ENCODE measurements around the gene MINDY1.

The MINDY1 gene

GRCh38 chr1:151011154-151011850 lies 4.6 kb upstream of the MINDY1 start:
- DNase-seq = no peak

- no peak for DNase-seq
Measured at GRCh38 chr1:151010346-151010726, 3.6 kb upstream of the MINDY1 start.

DNA sequence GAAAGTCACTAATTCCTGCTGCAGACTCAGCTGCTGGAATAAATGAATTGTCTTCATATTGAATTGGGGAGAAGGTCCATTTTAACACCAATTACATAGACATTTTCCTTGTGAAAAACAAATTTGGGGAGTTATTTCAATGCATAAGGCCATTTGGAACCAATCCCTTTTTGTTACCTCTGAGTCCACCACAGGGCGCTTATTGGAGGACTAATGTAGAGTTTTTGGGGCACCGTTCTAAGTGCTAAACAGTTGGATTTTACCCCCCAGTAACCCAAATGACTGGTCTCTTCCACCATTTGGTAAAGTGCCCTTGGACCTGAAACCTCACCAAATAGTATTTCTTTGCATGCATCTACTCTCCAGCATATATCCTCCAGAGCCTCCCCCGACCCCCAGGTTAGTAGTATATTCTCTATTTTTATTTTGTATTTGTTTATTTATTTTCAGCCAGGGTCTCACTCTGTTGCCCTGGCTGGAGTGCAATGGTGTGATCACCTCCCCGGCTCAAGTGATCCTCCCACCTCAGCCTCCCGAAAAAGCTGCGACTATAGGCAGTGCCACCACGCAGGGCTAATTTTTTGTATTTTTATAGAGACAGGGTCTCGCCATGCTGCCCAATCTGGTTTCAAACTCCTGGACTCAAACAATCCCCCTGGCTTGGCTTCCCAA lies 3.1 kb upstream of the MINDY1 start:
- no peak for DNase-seq

DNA sequence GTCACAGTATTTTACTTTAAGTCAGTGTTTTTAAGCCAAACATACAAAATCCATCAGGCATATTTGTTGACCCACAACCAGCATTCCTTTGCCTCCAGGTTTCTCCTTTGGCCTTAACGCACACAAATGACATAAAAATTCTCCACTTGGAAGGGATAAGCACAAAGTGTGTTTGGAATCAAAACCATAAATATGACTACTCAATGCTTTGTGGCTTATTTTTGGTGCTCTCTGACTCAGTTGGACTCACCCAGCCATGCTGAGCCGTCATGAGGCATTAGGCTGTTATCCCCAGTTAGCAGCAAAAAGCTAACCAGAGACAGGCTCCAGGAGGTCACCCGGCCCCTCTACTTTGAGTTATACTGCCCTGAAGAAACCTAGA lies 2.5 kb upstream of the MINDY1 start:
- no peak for DNase-seq

DNA sequence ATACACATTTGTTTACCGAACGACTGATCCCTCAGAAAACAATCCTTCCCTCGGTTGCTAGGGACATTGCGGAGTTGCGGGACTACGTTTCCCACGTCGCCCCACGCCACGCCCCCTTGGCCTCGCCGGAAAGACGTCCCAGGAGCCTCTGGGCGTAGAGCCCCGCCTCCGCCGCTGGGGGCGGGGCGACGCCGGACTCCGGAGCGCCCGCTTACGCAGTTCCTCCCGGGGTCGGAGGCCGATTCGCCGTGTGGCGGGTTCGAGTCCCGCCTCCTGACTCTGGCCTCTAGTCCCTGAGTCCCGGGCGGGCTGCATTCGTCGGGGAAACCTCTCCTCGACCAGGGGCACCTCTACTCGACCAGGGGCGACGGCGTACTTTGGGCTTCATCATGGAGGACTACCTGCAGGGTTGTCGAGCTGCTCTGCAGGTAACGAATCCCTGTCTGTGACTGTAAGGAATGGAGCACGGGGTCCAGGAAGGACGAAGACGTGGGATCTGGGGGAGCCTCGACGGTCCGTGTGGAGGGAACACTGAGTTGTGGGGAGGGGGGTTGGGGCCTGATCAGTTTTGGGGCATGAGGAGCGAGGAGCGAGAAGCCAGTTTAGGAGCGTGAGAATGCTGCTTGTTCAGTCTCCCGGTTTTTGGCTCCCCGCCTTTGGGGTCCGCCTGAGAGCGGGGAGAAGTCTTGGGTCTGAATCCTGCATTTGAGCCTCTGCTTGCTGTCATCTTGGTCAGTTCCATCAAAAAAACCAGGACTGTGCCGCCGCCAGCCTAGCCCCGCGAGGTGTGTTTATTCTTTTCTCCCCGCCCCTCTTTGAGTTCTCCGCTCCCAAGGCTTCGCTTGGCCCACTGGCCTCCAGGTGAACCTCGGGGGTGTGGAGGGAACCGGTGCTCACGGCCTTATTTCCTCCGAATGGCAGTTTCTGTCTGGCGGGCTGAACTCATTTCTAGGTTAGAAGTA lies 1.8 kb upstream of the MINDY1 start, which contains the start of gene PRUNE1:
Gene PRUNE1, plus strand, starts transcription at position 206 of the 962 bp plus-strand sequence. Its CDS starts 184 bp downstream, at position 390.
- peak; percentile 87 to 94 (median 88) for DNase-seq

DNA sequence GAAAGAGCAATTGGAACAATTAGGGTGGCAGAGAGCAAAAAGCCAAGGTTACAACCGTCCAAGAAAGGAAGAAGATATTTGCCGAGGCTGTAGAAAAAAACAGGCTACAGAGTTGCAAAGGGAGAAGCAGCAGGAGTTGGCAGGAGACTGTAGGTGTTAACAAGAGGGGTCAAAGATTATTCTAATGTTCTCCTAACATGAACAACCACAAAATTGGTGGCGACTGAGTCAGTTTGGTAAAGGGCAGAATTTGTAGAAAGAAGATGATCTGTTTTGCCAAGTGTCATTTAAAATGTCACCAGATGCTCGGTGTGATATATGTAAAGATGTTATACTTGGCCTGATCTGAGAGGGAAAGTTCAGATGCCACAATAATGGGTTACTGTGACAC lies 1.1 kb upstream of the MINDY1 start:
- no peak for DNase-seq

GRCh38 chr1:151005729-151006319 lies 878 bp downstream of the MINDY1 start:
- no peak for DNase-seq

- DNase-seq = no peak
Measured at GRCh38 chr1:151003180-151003579, 3.5 kb downstream of the MINDY1 start.

DNA sequence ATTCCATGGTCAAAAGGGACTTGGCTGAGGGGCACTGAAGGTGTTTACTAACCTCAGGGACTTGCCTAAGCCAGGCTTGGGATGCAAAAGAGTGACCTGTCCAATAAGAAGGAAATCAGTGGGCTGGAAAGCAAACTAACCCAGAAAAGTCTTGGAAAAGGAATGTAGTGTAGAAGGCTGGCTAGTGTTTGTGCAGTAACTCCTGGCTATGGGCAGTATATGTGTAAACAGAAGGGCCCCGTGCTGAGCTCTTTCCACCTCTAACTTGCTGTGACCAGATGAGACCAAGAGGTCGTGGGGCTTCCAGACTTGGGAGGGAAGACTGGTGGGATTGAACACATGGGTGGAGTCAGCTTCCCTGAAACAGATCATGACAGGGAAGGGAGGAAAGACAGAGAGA lies 4.1 kb downstream of the MINDY1 start:
- no peak for DNase-seq

- no peak for DNase-seq
Measured at GRCh38 chr1:151002051-151002450, 4.7 kb downstream of the MINDY1 start.

- no peak for DNase-seq
Measured at GRCh38 chr1:151001602-151002001, 5.1 kb downstream of the MINDY1 start.

DNA sequence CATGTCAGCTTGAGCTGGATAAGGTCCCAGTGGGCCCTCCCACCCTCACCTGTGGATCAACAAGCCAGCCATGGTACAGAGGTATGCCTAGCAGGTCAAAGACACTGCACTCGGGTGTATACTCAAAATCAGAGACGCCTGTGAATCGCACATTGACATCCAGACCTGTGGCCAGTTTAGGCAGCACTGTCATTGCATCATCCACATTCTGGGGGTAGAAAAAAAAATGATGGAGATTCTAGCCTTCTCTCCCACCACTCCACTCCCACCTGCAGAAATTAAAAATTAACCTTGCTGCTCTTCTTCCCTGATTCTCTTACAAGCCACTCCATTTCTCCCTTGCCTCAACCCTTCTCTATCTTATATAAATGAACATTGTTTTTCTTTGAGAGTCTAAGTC lies 6.3 kb downstream of the MINDY1 start:
- no peak for DNase-seq

- DNase-seq = no peak
Measured at GRCh38 chr1:150999926-151000325, 6.8 kb downstream of the MINDY1 start.

- no peak for DNase-seq
Measured at GRCh38 chr1:150999051-150999674, 7.5 kb downstream of the MINDY1 start.

DNA sequence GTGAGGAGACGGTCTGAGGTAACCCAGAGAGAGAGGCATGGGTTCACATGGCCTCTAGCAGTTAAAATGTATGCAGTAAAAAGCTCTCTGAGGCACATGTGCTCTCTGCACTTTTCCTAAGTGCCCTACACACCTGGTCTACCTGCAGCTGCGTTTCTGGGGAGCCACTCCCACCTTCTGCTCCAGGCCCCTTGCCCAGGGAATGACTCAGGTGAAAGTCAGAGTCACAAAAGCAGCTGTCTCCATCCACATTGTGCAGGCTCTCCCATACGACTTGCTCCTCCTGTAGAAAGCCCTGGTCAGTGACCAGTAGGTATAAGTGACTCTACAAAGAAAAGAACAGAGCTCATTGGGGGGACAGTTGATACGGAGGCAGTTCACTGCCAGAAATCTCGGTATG lies 8.8 kb downstream of the MINDY1 start:
- DNase-seq = no peak

GRCh38 chr1:150997126-150997872 lies 9.4 kb downstream of the MINDY1 start:
- no peak for DNase-seq

DNA sequence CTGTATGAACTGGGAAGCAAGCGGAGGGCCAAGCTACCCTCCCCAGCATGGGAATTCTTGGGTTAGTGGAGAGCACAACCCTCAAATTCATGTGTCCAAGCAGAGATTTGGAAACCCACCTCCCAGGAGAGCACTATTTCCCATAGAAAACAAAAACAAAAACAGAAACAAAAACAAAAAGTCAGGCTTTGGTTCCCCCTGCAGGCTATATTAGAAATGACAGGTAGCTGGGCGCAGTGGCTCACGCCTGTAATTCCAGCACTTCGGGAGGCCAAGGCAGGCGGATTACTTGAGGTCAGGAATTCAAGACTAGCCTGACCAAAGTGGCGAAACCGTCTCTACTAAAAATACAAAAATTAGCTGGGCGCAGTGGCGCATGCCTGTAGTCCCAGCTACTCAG lies 10.8 kb downstream of the MINDY1 start:
- no peak for DNase-seq

DNA sequence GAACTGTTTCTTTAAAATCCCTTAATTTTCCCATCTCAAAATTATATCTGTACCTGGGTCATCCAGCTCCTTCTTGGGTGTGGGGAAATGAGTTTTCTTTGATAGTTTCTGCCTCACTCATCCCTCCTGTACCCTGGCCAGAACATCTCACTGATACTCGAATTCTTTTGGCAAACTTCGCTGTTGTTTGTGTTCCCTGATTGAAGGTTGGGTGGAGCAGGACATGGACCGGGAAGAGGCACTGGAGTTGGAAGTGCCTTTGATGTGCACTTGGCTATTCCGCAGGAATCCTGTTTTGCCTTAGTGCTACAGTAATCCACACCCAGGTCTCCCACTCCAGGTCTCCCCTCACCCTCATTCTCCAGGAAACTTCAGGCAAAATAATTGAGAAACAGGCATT lies 11.2 kb downstream of the MINDY1 start:
- no peak for DNase-seq

GRCh38 chr1:150994248-150994647 lies 12.5 kb downstream of the MINDY1 start:
- DNase-seq = no peak

DNA sequence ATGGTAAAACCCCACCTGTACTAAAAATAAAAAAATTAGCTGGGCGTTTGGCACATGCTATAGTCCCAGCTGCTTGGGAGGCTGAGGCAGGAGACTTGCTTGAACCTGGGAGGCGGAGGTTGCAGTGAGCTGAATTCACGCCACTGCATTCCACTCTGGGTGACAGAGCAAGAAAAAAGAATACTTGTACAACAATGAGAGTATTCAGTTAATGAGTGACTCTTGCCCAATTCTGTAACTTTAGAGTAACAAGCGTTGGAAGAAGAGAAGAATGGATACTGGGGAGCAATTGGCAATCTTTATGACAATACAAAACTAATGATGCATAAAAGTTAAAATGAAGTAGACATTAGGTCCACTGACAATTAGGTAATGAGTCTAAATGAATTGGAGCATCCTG lies 14.1 kb downstream of the MINDY1 start:
- DNase-seq = no peak

- DNase-seq = no peak
Measured at GRCh38 chr1:150987924-150988323, 18.8 kb downstream of the MINDY1 start.

All from activated CD4-positive, CD25-positive, alpha-beta regulatory T cell (primary cell).